ENCODE results near the gene GPR146.
A peak's percentile ranks its signal among the peaks of the same experiment; 100 is the strongest.

Gene GPR146

DNA sequence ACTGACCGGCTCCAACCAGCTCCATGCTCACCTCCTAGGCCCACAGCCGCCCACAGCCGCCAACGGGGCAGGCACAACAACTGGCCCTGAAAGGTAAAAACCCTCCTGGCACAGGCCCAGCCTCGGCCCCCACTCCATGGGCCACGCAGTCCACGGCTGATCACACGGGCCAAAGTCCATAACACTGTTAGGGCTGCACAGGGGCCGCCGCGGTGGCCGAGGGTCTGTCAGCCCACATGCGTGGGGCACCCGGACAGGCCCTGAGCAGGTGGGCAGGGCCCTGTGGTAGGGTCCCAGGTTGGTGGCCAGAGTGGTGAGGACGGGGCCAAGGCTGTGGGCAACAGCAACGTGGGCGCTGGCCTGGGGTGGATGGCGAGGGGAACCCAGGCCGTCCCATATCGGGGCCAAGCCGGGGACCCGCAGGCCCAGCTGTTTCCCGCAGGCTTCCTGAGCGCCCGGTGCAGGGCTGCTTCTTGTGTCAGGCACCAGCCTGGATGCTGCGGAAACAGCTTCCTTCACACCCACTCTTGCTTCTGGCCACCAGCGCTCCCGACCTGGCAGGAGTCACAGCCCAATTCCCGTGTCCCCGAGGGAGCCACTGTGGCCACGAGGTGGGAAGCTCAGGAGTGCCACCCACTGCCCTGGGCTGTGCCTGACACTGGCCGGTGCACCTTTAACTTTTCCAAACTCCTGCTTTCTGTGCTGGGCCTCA is 32.2 kb upstream of the GPR146 start:
- no peak for DNase-seq

DNA sequence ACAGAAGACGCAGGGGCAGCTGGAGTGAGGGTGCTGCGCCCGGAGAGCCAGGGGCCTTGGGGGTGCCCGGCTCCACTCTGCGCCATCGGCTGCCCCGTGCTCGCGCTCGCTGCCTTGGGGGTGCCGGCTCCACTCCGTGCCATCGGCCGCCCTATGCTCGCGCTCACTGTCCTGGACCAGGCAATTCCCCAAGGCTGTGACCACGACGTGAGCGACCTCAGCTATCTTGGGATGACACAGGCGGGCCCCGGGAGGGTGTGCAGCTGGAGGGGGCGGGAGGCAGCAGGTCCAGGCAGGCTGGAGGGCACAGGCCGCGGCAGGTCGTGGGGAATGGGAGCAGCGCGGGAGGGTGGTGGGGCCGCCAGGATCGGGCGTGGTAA is 31.6 kb upstream of the GPR146 start:
- DNase-seq, result no peak

DNA sequence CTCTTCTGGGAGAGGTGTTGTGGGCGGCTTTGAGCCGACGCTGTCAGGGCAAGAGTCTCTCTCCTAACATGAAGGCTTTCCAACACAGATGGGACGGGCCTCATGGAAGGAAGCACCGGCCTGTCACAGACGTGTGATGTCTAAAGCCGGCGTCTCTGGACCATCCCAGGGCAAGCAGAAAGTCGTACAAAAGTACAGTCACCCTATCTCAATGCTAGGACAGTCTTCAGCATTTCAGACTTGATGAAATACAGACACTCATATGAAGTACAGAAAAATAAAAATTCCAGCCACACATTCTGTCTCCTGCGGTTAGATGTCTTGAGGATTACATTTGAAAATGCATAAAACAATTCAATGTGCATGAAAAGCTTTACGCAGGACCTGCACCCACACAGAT is 30.8 kb upstream of the GPR146 start:
- no peak for DNase-seq

DNA sequence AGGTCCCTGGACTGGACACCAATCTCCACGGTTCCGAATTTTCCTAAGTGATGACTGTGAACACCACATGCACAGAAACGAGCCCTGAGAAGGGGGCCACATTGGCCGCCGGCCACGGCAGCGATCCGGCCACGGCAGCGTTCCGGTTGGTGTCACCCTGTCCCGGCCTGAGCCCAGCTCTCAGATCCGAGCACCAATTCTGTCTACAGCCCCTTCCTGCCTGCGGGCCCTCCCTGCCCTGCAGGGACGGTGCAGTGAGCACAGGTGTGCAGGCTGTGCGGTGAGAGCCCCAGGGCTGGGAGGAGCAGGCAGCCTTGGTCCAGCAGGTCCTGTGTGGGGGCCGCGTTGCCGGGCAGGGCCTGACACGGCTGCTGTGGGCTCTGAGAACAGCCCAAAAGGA is 29.7 kb upstream of the GPR146 start:
- DNase-seq, result no peak

DNA sequence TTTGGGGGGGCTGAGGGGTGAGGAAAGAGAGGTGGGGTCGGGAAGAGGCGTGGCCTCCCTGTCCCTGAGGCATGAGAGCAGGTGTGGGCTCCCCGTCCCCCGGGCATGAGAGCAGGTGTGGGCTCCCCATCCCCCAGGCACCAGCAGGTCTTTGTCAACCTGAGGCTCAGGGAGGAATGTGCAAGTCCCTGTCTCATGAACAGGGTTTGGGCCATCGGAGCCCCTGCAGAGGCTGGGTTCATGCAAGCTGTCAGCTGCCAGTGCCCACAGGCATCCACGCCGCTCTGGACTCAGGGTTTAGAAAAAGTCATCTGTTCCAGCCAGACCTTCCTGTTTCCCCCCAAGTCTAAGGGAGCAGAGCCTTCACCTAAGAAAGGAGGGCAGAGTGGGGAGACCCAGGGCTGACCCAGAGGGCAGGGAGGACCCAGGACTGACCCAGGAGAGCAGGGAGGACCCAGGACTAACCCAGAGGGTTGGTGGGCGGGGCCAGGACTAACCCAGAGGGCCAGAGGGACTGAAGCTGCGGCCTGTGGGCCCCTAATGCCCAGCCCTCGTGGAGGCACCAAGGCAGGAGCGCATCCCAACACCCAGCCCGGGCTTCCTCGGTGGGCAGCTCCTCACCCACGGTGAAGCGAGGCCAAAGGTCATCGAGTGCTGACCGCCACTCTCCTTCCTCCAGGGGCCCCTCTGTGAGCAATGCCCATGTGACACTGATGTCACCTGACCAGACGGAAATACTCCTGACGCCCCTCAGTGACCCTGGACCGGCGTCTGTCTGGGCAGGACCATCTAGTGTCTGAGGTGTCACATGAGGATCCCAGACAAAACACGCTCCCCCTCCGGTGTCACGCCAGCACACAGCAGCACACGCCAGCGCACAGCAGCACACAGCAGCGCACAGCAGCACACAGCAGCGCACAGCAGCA is 28.9 kb upstream of the GPR146 start:
- DNase-seq, result no peak

DNA sequence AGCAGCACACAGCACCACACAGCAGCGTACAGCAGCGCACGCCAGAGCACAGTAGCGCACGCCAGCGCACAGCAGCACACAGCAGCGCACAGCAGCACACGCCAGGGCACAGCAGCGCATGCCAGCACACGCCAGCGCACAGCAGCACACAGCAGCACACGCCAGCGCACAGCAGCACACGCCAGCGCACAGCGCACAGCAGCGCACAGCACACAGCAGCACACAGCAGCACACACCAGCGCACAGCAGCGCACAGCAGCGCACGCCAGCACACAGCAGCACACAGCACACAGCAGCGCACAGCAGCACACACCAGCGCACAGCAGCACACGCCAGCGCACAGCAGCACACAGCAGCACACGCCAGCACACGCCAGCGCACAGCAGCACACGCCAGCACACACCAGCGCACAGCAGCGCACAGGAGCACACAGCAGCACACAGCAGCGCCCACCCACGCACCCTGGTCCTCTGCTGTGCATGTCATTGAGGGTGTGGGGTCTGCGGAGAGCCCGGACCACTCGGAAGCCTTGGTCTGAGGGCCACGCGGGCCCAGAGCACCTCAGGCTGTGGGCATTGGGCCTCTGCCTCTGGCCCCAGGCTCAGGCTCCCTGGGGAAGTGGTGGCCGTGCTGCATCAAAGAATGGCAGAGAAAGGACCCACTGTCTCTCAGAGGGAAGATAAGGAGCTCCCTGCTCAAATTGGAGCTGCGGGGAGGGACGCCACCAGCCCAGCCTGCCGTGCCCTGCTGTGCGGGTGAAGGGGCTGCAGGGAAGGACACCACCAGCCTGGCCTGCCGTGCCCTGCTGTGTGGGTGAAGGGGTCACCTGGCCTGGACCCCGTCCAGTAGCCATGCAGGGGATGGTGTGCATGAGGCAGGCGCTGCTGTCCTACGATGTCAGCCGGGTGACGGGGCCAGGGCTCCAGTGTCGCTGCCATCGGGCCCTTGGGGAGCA is 27.5 kb upstream of the GPR146 start:
- DNase-seq, result no peak

DNA sequence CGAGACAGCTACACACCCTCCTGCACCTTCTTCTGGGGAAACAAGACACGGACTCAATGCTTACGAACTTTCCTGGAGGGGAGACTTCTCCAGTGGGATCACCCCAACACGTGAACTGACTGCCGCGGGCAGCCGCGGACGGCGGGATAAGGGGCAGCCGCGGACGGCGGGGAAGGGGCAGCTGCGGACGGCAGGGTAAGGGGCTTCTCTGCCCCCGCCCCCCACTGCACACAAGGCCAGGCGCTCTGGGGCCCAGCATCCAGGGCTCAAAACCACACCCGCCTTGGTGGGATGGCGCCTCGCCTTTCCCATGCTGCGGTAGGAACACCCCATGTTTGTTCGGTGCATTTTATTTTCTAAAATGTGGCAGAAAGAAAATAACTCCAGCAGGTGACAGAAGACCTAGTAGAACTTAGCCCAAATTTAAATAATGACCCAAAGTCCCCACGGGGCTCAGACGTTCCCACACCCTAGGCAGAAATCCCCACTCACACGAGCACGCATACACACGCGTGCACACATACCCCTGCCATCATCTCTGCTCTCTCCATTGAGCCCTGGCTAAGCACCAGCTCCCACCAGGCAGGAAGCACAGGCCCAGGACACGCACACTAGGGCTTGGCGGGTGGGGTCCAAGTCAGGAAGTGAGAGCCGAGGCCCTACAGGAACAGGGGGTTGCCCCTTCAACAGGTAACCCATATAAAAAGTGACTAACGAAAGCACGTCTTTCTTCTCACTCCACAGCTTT is 26.6 kb upstream of the GPR146 start:
- DNase-seq, result no peak

DNA sequence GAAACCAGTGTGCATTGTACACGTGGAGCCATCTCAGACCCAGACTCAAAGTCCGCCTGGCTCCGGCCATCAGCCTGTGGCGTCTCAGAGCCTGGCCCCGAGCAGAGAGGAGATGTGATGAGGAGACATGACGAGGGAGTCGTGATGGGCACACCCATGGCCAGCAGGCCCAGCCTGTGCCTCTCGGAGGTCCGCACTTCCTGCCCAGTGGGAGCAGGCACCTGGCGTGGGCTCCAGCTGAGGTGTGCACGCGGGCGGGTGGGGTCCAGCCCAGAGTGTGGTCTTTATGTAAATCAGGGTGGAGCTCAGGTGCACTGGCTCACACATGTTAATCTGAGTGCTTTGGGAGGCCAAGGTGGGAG is 26.0 kb upstream of the GPR146 start:
- DNase-seq, result no peak

DNA sequence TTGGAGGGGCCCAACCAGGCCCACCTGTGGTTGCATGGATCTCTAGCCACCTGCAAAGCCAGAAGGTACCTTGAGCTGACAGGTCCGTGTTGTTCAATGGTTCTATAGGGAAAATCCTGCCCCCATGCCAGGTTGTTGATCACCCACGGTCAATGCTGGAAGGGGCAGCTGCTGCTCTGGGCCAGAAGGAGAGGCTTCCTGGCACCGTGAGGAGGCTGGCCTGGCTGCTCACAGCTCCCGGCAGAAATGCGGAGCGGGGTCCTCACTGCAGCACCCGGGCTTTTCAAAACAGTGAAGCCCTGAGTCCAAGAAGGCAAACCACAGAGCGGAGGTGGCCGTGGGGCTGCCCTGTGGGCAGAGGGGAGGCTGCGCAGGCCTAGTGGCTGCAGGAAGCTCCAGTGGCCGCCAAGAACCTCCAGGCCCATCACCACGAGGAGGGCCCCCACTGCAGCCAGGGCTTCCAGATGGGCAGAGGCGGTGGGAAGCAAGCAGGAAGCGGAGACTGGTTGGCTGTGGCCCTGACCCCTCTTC is 25.0 kb upstream of the GPR146 start:
- no peak for DNase-seq

DNA sequence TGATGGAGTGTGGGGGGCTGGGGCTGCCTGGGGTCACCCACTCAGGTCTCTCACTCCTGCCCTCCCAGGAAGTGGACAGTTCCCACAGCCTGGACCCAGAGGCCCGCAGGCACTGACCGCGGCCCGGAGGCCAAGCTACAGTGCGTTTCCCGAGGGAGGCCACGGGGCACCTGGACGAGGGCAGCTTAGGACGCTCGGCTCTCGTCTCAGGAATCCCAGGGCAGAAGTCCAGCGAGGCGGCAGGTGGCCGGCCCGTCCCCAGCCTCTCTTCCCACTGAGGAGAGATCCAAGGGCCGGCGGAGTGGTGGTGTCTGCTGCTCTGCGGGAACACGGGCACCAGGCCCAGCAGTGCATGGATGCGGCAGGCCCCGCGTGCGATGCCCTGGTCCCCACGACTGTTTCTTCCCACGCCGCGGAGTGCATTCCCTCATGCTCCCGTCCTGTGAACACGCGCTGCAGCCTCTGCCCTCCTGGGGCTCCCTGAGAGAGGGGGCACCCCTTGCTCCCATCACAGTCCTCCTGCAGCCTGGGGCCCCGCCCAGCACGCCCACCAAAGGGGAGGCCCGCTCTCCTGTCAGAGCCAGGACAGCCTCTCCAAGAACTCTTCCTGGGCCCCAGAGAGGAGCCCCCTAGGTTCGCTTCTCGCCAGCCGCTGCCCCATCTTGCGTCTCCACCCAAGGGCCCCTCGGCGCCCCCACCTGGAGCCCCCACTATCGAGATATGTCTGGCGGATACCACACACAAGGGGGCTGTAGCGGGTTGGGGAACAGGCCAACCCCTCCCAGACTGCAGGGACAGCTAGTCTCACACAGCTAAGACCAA is 24.3 kb upstream of the GPR146 start:
- no peak for DNase-seq

DNA sequence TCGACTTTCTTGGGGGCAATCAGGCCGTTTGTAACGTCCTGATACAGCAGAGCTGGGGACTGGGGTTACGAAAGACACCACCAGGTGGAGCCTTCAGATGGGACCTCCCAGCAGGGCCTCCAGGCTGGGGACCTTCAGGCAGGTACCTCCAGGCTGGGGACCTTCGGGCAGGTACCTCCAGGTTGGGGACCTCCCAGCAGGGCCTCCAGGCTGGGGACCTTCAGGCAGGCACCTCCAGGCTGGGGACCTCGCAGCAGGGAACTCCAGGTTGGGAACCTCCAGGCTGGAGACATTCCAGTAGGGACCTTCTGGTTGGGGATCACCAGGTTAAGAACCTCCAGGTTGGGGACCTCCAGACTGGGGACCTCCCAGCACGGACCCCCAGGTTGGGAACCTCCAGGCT is 23.5 kb upstream of the GPR146 start:
- DNase-seq, result no peak

DNA sequence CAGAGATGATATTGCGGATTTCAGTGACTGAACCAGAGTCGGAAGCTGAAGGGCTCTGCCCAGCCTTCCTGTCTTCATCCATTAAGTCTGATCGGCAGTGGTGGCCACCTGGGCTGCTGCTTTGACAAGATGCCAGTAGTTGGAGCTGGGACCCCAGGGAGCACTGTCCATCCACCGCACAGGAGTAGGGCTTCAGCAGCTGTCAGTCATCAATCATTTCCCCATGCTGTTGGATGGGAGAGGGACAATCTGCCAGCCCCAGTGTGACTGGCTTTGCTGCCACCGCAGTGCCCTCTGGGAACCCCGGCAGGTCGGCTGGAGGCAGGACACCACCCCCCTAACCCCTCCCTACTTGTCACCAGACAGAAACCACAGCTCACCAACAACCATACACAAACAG is 23.0 kb upstream of the GPR146 start:
- DNase-seq, result no peak

DNA sequence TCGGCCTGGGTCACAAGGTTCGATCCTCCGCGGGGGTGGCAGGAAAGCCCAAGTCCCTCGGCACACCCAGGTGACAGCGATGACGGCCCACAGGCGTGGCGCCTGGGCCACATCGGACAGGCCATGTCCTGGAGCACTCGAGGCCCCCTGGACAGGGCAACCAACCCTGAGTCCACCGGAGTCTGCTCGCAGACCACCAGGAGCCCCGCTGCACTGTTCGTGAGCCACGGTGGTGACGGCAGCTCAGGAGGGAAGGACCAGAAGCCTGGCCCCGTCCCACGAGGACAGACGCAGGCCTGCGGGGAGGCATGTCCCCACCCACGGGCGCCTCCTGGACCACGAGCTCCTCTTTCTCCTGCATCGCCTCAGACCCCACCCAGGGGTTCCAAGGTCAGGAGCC is 22.4 kb upstream of the GPR146 start:
- no peak for DNase-seq

DNA sequence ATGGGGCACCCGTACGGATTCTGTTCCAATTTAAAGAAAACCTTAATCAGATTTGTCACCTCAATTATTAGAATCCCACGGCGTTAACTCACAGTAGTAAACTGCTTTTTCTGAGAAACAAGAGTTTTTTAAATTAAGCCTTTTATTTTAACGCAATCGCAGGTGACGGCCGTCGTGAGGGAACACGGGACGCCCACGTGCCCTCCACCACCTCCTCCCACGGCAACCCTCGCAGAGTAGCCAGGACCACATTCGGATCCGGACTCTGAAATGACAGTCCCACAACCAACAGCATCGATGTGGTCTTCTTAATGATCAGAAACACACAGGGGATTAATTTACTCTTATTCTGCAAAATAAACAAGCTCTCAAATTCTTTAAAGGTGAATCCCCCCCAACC is 22.0 kb upstream of the GPR146 start:
- DNase-seq, result no peak

DNA sequence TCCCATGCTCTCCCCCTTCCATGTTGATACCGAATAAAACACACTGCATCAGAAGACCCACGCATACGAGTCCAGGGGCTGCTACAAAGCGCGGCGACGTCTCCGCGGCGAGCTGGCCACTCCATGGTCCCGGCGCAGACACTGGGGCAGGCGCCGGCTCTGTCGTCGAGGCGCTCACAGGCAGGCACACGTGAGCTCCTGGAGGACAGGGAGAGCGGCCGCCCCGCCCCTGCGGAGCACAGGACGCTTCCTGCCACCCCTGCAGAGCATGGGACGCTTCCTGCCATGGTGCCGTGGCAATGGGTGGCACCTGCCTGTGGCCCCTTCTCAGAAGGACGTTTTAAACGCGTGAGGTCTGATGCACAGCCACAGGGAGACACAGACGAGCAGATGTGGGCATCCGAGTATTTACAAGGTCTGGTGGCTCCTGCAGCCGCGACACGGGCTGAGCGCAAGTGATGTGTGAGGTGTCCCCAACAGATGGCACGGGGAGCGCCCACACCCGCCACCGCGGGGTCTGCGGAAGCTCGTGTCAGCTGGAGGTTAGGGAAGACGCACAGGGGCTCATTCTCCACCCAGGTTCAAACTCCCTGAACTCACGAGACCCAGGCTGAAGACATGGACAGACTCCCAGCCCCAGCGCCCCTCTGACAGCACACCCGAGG is 21.4 kb upstream of the GPR146 start:
- no peak for DNase-seq

DNA sequence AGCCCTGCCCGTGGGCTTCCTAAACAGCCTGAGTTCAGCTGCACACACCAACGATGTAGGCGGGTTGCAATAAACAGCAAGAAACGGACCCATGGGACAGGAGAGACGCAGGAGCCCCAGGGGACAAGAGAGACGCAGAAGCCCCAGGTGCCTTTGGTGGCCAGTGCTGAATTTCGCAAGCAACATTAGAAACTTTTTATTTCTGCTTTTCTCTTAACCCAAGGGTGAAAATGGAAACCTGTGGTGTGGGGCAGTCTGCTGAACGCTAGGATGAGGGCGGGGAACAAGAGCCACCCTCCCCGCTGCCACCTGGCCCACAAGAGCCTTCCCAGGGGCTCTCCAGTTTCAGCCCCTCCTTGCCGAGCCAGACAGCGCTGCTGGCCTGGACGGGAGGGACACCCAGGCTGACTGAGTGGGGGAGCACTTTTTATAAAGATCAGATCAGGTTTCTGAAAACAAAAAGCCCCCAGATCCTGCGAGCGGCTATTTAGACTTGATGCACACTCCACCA is 20.0 kb upstream of the GPR146 start:
- peak in 1 of 2 experiments; percentile 53 for DNase-seq

DNA sequence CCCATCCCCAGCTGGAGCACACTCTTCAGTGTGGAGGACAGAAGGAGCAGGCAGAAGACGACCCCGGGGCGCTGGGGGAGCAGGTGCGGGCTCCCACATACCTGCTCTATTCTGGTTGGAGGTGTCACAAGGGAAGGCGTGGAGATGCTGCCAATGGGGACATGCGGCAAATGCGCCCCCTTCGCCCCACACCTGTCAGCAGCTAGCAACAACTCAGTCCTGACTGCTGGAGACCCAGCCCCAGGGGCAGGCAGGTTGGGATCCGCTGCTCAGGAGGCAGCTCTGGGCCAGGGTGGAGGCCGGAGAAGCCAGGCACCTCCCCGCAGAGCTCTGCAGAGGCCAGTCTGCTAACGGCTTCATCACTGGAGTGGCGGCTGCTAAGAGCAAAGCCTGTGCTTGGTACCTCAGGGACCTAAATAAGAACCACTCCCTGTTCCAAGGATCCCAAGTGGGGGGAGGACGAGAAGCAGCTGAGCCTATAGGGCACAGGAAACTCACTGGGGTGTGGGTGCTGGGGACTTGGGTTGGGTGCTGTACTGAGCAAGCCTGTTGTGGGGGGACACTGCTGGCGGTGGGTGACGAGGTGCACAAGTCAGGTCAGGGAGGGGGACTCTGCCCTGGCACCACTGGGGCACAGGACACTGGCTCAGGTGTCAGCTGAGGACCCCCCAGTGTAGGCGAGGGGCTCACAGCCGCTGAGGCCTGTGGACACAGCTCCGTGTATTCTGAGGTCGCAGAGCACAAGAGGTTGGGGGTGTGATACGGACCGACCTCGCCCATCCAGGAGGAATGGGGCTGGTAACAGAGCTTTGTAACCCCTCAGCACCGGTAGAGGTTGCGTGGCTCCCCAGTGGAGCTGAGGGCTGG is 19.2 kb upstream of the GPR146 start:
- DNase-seq, result no peak

DNA sequence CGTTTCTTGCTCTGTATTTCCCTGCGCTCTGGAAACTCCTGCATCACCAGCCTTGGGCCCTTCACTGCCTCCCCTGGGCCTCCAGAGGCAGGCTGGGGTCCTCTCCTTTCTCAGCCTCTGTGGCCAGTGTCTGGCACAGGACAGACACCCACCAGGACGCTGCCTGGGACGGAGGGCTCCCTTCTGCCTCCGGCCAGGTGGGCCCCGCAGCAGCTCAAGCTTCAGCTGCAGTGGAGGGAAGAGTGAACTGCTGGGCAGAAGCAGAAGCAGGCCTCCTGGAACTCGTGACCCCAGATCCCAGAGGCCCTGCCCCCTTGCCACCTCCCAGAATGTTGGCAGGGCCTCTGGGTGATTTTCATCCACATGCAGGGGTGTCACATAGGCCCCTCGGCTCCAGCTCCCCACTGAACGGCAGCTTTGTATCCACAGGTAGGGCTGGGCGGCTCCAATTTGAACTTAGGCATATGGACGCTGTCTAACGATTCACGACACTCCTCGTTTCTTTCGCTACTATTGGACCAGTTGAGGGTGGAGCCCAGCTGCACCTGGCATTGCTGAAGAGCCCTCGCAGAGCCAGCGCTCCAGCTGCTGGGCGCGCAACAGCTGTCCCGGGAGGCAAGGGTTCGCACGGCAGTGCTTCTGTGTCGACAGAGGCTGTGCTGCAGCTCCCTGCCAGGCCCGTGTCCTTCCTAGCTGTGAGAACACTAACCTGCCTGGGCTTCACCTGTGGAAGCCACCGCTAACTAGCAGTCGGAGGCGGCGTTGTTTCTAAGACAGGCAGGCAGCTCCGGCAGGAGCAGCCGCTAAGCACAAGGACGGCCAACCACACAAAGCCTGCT is 18.4 kb upstream of the GPR146 start:
- DNase-seq, result peak in 1 of 2 experiments; percentile 54

Data from NCI-H524 (cell line).